Transverse colon (tissue), 4 donors: Measurements from ENCODE around the gene BGN. TPM values are rescaled to one million over a fixed set of nuclear protein-coding genes. Genes with fewer than 3 reads are reported as not detected.

ENCODE experiments used
- DNase-seq: peaks from one replicate; pipeline ENCODE4 v3.0.0-alpha.2; 2019
- H3K27ac ChIP-seq, 4 donors: fragments of 200-600 bp; sonication (generic); 2 replicates each; pipeline ENCODE4 v1.5.1; 2016 to 2018; ENCODE audit warnings: inconsistent platforms in 4 of 4
- H3K27me3 ChIP-seq: fragments of 200-600 bp; sonication (generic); 2 replicates; pipeline ENCODE4 v1.5.1; 2017; ENCODE audit warnings: inconsistent platforms
- H3K36me3 ChIP-seq, 4 donors: fragments of 200-600 bp; sonication (generic); 2 replicates each; pipeline ENCODE4 v1.5.1; 2017 to 2019; ENCODE audit warnings: inconsistent platforms in 4 of 4
- H3K4me1 ChIP-seq, 4 donors: fragments of 200-600 bp; sonication (generic); 2 replicates each; pipeline ENCODE4 v1.5.1; 2017 to 2020; ENCODE audit warnings: inconsistent platforms in 4 of 4
- H3K4me3 ChIP-seq, 4 donors: fragments of 200-600 bp; sonication (generic); 1 replicate in 1 of 4; 2 replicates in 3 of 4; pipeline versions ENCODE4 v1.5.1 to v1.6.1; 2017 to 2019; ENCODE audit warnings: inconsistent platforms in 4 of 4
- H3K9me3 ChIP-seq, 2 donors: fragments of 200-600 bp; sonication (generic); 2 replicates each; pipeline ENCODE4 v1.5.1; 2017 to 2019; ENCODE audit warnings: inconsistent platforms in 2 of 2
- CTCF ChIP-seq, 5 experiments: fragments of 200-600 bp in 3 of 5; fragments of 450-650 bp in 2 of 5; sonication (generic) in 3 of 5; IDR thresholded peaks; 1 replicate in 2 of 5; 2 replicates in 3 of 5; pipeline ENCODE4 v1.5.1; 2016 to 2017; ENCODE audit warnings: antibody characterized with exemption in 5 of 5, inconsistent platforms in 3 of 5, mild to moderate bottlenecking in 2 of 5, moderate library complexity in 1 of 5
- EP300 ChIP-seq: sonication (generic); formaldehyde crosslinking; IDR thresholded peaks from one replicate; pipeline ENCODE4 v1.6.1; 2017; ENCODE audit warnings: antibody characterized with exemption, low read depth
- POLR2A ChIP-seq: fragments of 450-650 bp; IDR thresholded peaks from one replicate; pipeline ENCODE4 v1.6.1; 2016; ENCODE audit warnings: antibody characterized with exemption, mild to moderate bottlenecking, moderate library complexity
- POLR2AphosphoS5 ChIP-seq, 3 donors: sonication (generic); formaldehyde crosslinking; IDR thresholded peaks; one replicate each; pipeline ENCODE4 v1.6.1; 2016; ENCODE audit warnings: antibody characterized with exemption in 3 of 3
- WGBS, 2 donors: methylation state at CpG; one replicate each; pipeline ENCODE4 v1.1.5; 2018; ENCODE audit warnings: low coverage in 1 of 2; 5-methylcytosine and 5-hydroxymethylcytosine counted together
- in situ Hi-C, 4 donors: fragments of 200-750 bp; cut with MboI; loops; one replicate each; pipeline versions ENCODE4 v1.15.0 to v1.15.1; 2017; ENCODE audit warnings: low sequenced_read_pairs in 3 of 4, low pct_ligation_motif_present in 1 of 4, low pct_unique_long_range_greater_than_20kb in 1 of 4
- intact Hi-C: fragments of 100-400 bp; cut with DNase I; formaldehyde crosslinking; loops from one replicate; pipeline ENCODE4 v1.15.1; 2023; ENCODE audit warnings: low total_unique reads
- total RNA-seq, 4 donors: library from RNA; depleted of rRNA; stranded (reverse); fragments of >200 nt; gene quantifications; one replicate each; pipeline ENCODE4 v1.1.0, GENCODE V29; 2016

BGN gene
- total RNA-seq, 4 donors from 2014 or later = 3.8 to 67.1 (median 10.5) TPM

DNA sequence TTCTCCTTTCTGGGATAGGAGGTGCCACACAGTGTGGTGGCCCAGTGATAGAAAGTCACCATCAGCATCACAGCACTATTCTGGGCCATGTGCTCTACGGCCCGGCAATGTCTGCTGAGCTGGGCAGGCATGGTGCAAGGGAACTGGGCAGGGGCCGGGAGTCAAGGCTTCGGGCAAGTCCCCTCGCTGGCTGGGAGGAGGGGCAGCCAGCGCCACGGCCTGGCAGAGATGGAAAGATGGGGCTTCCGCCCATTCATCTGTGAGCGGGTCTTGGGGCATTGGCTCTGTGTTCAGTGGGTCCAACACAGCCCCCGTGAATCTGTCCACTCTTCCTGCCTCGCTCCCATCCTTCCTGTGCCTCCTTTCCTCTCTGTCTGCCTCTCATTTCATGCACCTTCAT is 15.6 kb downstream of the BGN start:
- WGBS, 2 donors = 84% methylated on average over 11 of the region's 11 CpGs; no CpG with 5 or more reads in 1 of the 2 donors

DNA sequence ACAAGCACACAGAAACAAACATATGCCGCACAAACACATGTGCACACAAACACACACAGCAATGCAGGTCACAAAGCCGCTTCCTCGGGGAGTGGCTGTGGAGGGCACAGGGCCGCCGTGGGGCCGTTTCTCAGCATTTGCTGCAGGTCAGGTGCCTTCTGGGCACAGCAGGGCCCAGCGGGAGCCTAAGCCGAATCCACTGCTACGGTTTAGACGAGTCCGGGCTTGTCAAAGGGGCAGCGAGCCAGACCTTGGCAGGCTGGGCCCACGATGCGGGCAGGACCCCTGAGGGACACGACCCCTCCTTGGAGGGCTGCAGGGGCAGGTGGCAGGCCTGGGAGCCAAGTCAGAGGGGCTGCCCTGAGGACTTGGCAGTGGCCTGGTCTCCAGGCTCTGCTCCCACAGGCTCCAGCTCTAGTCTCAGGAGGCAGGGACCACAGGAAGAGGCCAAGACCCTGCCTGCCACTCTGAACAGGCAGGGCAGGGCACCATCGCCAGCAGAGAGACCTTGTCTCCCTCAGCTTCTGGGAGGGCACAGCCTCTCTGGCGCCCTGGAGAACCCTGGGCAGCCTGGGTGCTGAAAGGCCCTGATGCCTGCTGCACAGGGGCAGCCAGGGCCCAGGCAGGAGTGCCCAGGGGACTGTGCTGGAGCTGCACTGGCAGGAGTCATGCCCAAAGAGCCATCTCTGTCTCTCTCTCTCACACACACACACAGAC is 17.2 kb downstream of the BGN start:
- in situ Hi-C loops = loop anchor here in 1 of 4 donors (25.0 kb wide), 1 partner anchor 550 kb away; no protein-coding TSS in a partner anchor
- Histone ChIP-seq H3K36me3 (no peaks in the 10 kb centered on the region), H3K9me3 (no peaks in the 10 kb centered on the region), H3K4me1 (no peaks in the 10 kb centered on the region), H3K4me3 (no peak overlapping the region), H3K27ac (no peak overlapping the region), H3K27me3 (no peaks in the 10 kb centered on the region)
- intact Hi-C loops = no loop called here
- WGBS, 2 donors = 88% methylated on average over 13 of the region's 17 CpGs; no CpG with 5 or more reads in 1 of the 2 donors
- TF ChIP-seq POLR2A = no peak
- DNase-seq = no peak

More for the DNA sequence above, 15.6 kb downstream of the BGN start:
- H3K9me3 ChIP-seq = no peaks in the 10 kb centered on the region
- intact Hi-C loops (no loop called here), in situ Hi-C loops (loop anchor here in 1 of 4 donors (25.0 kb wide), 1 partner anchor 548 kb away; no protein-coding TSS in a partner anchor)
- no peaks in the 10 kb centered on the region for H3K36me3 ChIP-seq
- H3K4me1 ChIP-seq = no peaks in the 10 kb centered on the region
- no peak overlapping the region for H3K4me3 ChIP-seq
- TF ChIP-seq EP300 (no peak), POLR2AphosphoS5 (IDR thresholded peaks at IDR 0.05) (no peak), POLR2A (no peak)
- H3K27me3 ChIP-seq = no peaks in the 10 kb centered on the region
- no peak overlapping the region for H3K27ac ChIP-seq
- DNase-seq = no peak

DNA sequence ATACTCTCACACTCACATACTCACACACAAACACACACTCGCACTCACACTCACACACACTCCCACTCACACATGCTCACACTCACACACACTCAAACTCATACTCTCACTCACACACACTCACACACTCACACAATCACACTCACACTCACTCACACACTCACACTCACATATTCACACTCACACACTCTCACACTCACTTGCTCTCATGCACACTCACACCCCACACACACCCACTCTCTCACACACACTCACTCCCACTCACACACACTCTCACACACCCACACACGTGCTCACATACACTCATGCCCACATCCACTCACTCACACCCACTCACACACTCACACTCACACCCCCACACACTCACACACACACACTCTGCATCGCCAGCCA is 17.7 kb downstream of the BGN start:
- H3K27ac ChIP-seq = no peak overlapping the region
- H3K4me3 ChIP-seq = no peak overlapping the region
- no peaks in the 10 kb centered on the region for H3K9me3 ChIP-seq
- no peaks in the 10 kb centered on the region for H3K4me1 ChIP-seq
- peaks cover 5% of the 10 kb centered on the region for H3K27me3 ChIP-seq
- no peak for DNase-seq
- in situ Hi-C loops (loop anchor here in 1 of 4 donors (25.0 kb wide), 1 partner anchor 550 kb away; no protein-coding TSS in a partner anchor), intact Hi-C loops (no loop called here)
- 68% methylated on average over 3 of the region's 3 CpGs; no CpG with 5 or more reads in 1 of the 2 donors for WGBS, 2 donors
- H3K36me3 ChIP-seq = no peaks in the 10 kb centered on the region
- TF ChIP-seq CTCF (IDR thresholded peaks at IDR 0.05) = no peak
- no peak for TF ChIP-seq EP300
- TF ChIP-seq POLR2A = no peak
- TF ChIP-seq POLR2AphosphoS5 (IDR thresholded peaks at IDR 0.05) = no peak

DNA sequence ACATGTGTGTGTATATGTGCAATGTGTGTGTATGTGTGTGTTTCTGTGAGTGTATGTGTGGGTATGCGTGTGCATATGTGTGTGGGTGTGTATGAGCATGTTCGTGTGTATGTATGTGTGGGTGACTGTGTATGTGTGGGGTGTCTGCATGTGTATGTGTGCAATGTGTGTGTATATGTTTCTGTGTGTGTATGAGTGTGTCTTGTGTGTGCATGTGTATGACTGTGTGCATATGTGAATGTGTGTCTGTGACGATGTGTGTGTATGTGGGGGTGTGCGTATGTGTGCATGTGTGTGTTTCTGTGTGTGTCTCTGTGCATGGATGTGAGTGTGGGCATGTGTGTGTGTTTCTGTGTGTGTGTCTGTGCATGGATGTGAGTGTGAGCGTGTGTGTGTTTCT is 18.5 kb downstream of the BGN start:
- DNase-seq = no peak
- WGBS, 2 donors = 74% methylated on average over 5 of the region's 5 CpGs; no CpG with 5 or more reads in 1 of the 2 donors
- TF ChIP-seq CTCF (IDR thresholded peaks at IDR 0.05) = no peak
- TF ChIP-seq POLR2AphosphoS5 (IDR thresholded peaks at IDR 0.05) = no peak
- no peak for TF ChIP-seq POLR2A
- no peak for TF ChIP-seq EP300
- H3K36me3 ChIP-seq = no peaks in the 10 kb centered on the region
- H3K27me3 ChIP-seq = peaks cover 11% of the 10 kb centered on the region
- H3K4me3 ChIP-seq = no peak overlapping the region
- H3K9me3 ChIP-seq = no peaks in the 10 kb centered on the region
- no peak overlapping the region for H3K27ac ChIP-seq
- intact Hi-C loops (no loop called here), in situ Hi-C loops (loop anchor here in 1 of 4 donors (25.0 kb wide), 1 partner anchor 551 kb away; no protein-coding TSS in a partner anchor)
- no peaks in the 10 kb centered on the region for H3K4me1 ChIP-seq

DNA sequence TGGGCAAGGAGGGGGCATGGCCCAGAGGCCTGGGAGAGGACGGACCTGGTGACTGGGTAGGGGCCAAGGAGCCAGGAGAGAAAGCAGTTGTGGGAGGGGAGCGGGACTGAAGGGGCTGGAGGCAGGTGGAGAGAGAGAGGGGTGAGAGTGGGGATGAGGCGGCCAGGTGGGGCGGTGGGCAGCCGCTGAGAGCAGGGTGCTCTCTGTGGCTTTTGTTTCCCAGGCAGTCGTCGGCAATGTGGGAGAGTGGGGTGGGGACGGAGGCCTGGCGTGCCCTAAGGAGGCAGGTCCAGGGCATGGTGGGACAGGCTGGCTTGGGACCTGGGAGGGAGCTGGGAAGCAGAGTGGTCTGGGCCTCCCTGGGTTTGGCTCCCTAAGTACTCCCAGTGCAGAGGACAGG is 19.5 kb downstream of the BGN start:
- H3K4me1 ChIP-seq = no peaks in the 10 kb centered on the region
- no peaks in the 10 kb centered on the region for H3K9me3 ChIP-seq
- in situ Hi-C loops (loop anchor here in 1 of 4 donors (25.0 kb wide), 1 partner anchor 552 kb away; no protein-coding TSS in a partner anchor), intact Hi-C loops (no loop called here)
- H3K36me3 ChIP-seq = no peaks in the 10 kb centered on the region
- TF ChIP-seq POLR2AphosphoS5 (IDR thresholded peaks at IDR 0.05) (no peak), POLR2A (no peak), CTCF (IDR thresholded peaks at IDR 0.05) (no peak), EP300 (no peak)
- no peak for DNase-seq
- peaks cover 21% of the 10 kb centered on the region for H3K27me3 ChIP-seq
- H3K4me3 ChIP-seq = no peak overlapping the region
- no peak overlapping the region for H3K27ac ChIP-seq
- WGBS, 2 donors = 86% methylated on average over 9 of the region's 9 CpGs; no CpG with 5 or more reads in 1 of the 2 donors
